Mesothelial cell of epicardium (in vitro differentiated cells): Measurements from ENCODE around the gene HBA1. TPM values are rescaled to one million over a fixed set of nuclear protein-coding genes. Genes with fewer than 3 reads are reported as not detected.

ENCODE experiments used
- DNase-seq, 2 experiments: peaks; one replicate each; pipeline ENCODE4 v3.0.0; 2021; ENCODE audit warnings: low spot score in 2 of 2; ENCODE audit not compliant: unreplicated experiment in 2 of 2
- H3K27ac Mint-ChIP-seq: 2 replicates; pipeline ENCODE4 v1.8.0; 2021; ENCODE audit warnings: mixed read lengths
- H3K27me3 Mint-ChIP-seq: 2 replicates; pipeline ENCODE4 v1.8.0; 2021; ENCODE audit warnings: low read depth, mixed read lengths
- H3K36me3 Mint-ChIP-seq: 2 replicates; pipeline ENCODE4 v1.8.0; 2021; ENCODE audit warnings: mixed read lengths
- H3K4me1 Mint-ChIP-seq: 2 replicates; pipeline ENCODE4 v1.8.0; 2021; ENCODE audit warnings: mixed read lengths
- H3K4me3 Mint-ChIP-seq: 2 replicates; pipeline ENCODE4 v1.8.0; 2021; ENCODE audit warnings: mild to moderate bottlenecking, moderate library complexity, mixed read lengths
- H3K9me3 Mint-ChIP-seq: 2 replicates; pipeline ENCODE4 v1.8.0; 2021; ENCODE audit warnings: mixed read lengths
- total RNA-seq: library from RNA; stranded (reverse); gene quantifications from 3 replicates; pipeline ENCODE4 v1.2.1, GENCODE V29; 2021
- TF ChIP-seq, protein P1 (sequence below): fragments of 200-600 bp; sonication (generic); IDR thresholded peaks from one replicate; pipeline ENCODE4 v1.5.0; 2021; ENCODE audit warnings: antibody characterized with exemption; ENCODE audit not compliant: unreplicated experiment

The HBA1 gene
- total RNA-seq, 1 donor from 2014 or later = not detected

DNA sequence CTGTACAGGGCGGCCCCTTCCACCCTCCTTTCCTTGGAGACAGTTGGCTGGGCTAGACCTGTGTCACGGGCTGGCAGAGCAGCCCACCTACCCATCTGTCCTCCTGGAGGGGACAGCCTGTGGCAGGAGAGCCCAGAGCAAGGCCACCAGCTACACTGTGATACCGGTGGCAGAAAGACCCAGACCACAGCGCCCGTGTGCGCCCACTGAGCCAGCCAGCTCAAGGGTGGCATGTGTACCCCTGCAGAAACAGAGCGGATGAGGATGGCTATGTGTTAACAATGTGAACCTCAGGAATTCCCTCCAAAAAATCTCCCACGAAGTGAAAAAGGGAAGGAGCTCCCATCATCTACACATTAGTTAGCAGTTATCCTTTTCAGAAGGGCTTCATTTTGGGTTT lies 10.8 kb downstream of the HBA1 start:
- H3K27ac Mint-ChIP-seq = no peak overlapping the region
- H3K36me3 Mint-ChIP-seq = peaks cover 41% of the 10 kb centered on the region
- H3K4me1 Mint-ChIP-seq = no peaks in the 10 kb centered on the region
- no peak for DNase-seq
- TF ChIP-seq, protein P1, sequence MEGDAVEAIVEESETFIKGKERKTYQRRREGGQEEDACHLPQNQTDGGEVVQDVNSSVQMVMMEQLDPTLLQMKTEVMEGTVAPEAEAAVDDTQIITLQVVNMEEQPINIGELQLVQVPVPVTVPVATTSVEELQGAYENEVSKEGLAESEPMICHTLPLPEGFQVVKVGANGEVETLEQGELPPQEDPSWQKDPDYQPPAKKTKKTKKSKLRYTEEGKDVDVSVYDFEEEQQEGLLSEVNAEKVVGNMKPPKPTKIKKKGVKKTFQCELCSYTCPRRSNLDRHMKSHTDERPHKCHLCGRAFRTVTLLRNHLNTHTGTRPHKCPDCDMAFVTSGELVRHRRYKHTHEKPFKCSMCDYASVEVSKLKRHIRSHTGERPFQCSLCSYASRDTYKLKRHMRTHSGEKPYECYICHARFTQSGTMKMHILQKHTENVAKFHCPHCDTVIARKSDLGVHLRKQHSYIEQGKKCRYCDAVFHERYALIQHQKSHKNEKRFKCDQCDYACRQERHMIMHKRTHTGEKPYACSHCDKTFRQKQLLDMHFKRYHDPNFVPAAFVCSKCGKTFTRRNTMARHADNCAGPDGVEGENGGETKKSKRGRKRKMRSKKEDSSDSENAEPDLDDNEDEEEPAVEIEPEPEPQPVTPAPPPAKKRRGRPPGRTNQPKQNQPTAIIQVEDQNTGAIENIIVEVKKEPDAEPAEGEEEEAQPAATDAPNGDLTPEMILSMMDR = no peak
- no peaks in the 10 kb centered on the region for H3K27me3 Mint-ChIP-seq
- no peak overlapping the region for H3K4me3 Mint-ChIP-seq
- no peaks in the 10 kb centered on the region for H3K9me3 Mint-ChIP-seq

DNA sequence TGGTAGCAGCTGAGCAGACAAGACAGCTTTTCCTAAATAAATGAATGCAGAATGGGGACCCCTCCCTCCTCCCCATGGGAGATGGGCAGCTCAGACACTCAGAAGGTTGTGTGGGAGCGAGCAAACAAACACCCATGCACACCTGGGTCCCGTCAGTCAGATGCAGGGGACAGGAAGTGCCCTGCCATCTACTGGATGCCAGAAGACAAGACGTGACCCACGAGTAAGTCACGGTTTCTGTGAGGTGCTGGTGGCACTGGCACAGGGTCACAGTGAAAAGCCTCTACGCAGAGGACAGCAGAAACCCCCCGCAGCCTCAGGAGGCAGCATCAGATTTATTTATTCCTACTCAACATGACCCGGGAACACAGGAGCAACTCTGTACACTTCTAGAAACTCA lies 12.2 kb downstream of the HBA1 start:
- Mint-ChIP-seq H3K9me3 (no peaks in the 10 kb centered on the region), H3K27ac (no peak overlapping the region), H3K27me3 (no peaks in the 10 kb centered on the region), H3K4me1 (no peaks in the 10 kb centered on the region), H3K36me3 (peaks cover 43% of the 10 kb centered on the region), H3K4me3 (no peak overlapping the region)
- no peak for DNase-seq
- TF ChIP-seq, protein P1 = no peak

GRCh38 chr16:189604-190186 lies 13.2 kb downstream of the HBA1 start:
- TF ChIP-seq, protein P1 = no peak

DNA sequence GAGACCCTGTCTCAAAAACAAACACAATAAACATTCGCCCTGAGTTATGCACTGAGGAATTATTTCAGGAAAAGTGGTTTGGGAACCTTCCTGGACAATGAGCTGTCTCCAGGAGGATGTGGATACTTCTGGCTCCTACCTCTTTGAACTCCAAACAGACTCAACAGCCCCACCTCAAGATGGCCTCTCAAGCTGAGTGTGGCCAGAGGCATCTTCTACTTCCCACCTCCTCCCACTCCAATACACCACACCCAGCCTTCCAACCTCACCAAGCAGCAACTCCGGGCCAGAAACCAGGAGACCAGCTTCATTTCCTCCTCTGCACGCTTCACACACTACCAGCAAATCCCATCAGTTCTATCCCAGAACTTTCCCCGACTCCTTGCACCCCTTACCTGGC lies 15.4 kb downstream of the HBA1 start:
- no peaks in the 10 kb centered on the region for H3K9me3 Mint-ChIP-seq
- TF ChIP-seq, protein P1 = no peak
- H3K27ac Mint-ChIP-seq = no peak overlapping the region
- H3K4me3 Mint-ChIP-seq = no peak overlapping the region
- no peaks in the 10 kb centered on the region for H3K27me3 Mint-ChIP-seq
- DNase-seq = no peak
- H3K36me3 Mint-ChIP-seq = peaks cover 49% of the 10 kb centered on the region
- no peaks in the 10 kb centered on the region for H3K4me1 Mint-ChIP-seq

More at GRCh38 chr16:189604-190186, 13.2 kb downstream of the HBA1 start:
- H3K9me3 Mint-ChIP-seq = no peaks in the 10 kb centered on the region
- no peaks in the 10 kb centered on the region for H3K4me1 Mint-ChIP-seq
- no peak overlapping the region for H3K4me3 Mint-ChIP-seq
- DNase-seq = no peak
- no peaks in the 10 kb centered on the region for H3K27me3 Mint-ChIP-seq
- no peak overlapping the region for H3K27ac Mint-ChIP-seq
- peaks cover 51% of the 10 kb centered on the region for H3K36me3 Mint-ChIP-seq

DNA sequence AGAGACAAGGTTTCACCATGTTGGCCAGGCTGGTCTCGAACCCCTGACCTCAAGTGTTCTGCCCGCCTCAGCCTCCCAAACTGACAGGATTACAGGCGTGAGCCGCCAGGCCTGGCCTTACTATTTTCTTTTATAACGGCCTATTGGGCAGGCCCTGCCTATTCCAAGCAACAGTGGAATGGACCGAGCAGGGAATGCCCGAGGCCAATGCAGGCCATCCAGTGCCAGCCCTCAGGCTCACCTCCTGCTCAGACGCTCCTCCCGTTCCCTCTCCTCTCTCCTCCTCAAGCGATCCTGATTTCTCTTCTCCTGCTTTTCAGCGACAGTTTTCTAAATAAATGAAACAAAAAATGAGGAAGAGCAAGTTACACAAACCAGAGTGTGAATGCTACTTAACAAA lies 16.2 kb downstream of the HBA1 start:
- Mint-ChIP-seq H3K4me3 (no peak overlapping the region), H3K4me1 (no peaks in the 10 kb centered on the region), H3K36me3 (peaks cover 48% of the 10 kb centered on the region), H3K27ac (no peak overlapping the region), H3K9me3 (no peaks in the 10 kb centered on the region), H3K27me3 (no peaks in the 10 kb centered on the region)
- TF ChIP-seq, protein P1 = no peak
- no peak for DNase-seq

GRCh38 chr16:193441-193840 lies 17.0 kb downstream of the HBA1 start:
- no peaks in the 10 kb centered on the region for H3K27me3 Mint-ChIP-seq
- no peaks in the 10 kb centered on the region for H3K4me1 Mint-ChIP-seq
- H3K9me3 Mint-ChIP-seq = no peaks in the 10 kb centered on the region
- H3K36me3 Mint-ChIP-seq = peaks cover 53% of the 10 kb centered on the region
- no peak for DNase-seq
- H3K27ac Mint-ChIP-seq = no peak overlapping the region
- TF ChIP-seq, protein P1 = no peak
- no peak overlapping the region for H3K4me3 Mint-ChIP-seq
